K562 (cell line): ENCODE results near the gene CATSPER3. TPM values are rescaled to one million over a fixed set of nuclear protein-coding genes. Genes with fewer than 3 reads are reported as not detected.

ENCODE experiments used
- ATF1 ChIP-seq, 2 experiments: fragments of 450-650 bp in 1 of 2; IDR thresholded peaks; 2 replicates each; pipeline ENCODE4 v1.6.1; 2016; ENCODE audit warnings: missing compliant biosample characterization in 1 of 2, missing genetic modification characterization in 1 of 2
- CBFA2T2 ChIP-seq: fragments of 450-650 bp; conservative IDR thresholded peaks from 2 replicates; pipeline ENCODE4 v1.6.1; 2017; ENCODE audit warnings: mild to moderate bottlenecking
- ELF1 ChIP-seq: fragments of 200-800 bp; sonication (Bioruptor generic); IDR thresholded peaks from 2 replicates; pipeline ENCODE4 v1.6.1; 2016; ENCODE audit warnings: missing genetic modification characterization, missing compliant biosample characterization
- ELK3 ChIP-seq: fragments of 450-650 bp; formaldehyde crosslinking; IDR thresholded peaks from 2 replicates; pipeline ENCODE4 v1.4.0; 2020; ENCODE audit warnings: mild to moderate bottlenecking
- PHTF2 ChIP-seq: fragments of 250-450 bp; sonication (Bioruptor Pico); IDR thresholded peaks from 2 replicates; pipeline ENCODE4 v1.5.0; 2021; ENCODE audit warnings: mild to moderate bottlenecking
- RBFOX2 ChIP-seq: fragments of 200-400 bp; formaldehyde crosslinking; IDR thresholded peaks from 2 replicates; pipeline ENCODE4 v1.6.1; 2017; ENCODE audit warnings: low read depth, mild to moderate bottlenecking, low read length, moderate library complexity
- RNF2 ChIP-seq: sonication (generic); IDR thresholded peaks from 2 replicates; pipeline ENCODE4 v1.6.1; 2016
- TARDBP ChIP-seq: fragments of 450-650 bp; IDR thresholded peaks from 2 replicates; pipeline ENCODE4 v1.6.1; 2016
- ZFX ChIP-seq: sonication (generic); formaldehyde crosslinking; IDR thresholded peaks from 2 replicates; pipeline ENCODE4 v1.8.0; 2022; ENCODE audit warnings: mild to moderate bottlenecking, missing genetic modification reagents, moderate library complexity
- ZNF830 ChIP-seq: fragments of 250-450 bp; sonication (Bioruptor Pico); IDR thresholded peaks from 2 replicates; pipeline ENCODE4 v1.5.0; 2021; ENCODE audit warnings: mild to moderate bottlenecking
- polyA plus RNA-seq, 8 experiments: library from polyadenylated mRNA; depleted of rRNA in 4 of 8; stranded (reverse) in 5 of 8; unstranded in 3 of 8; fragments of >200 nt; fragmentation: Nextera tagmentation in 2 of 8; fragmentation: Illumina TruSeq in 1 of 8; extraction: Ambion mirVana in 2 of 8; extraction: Trizol in 1 of 8; gene quantifications; 2 replicates each; pipeline versions ENCODE4 v1.2.1 to v1.2.3, GENCODE V29; 2011 to 2014; ENCODE audit warnings: inconsistent platforms in 1 of 8, missing spikeins in 1 of 8
- total RNA-seq, 7 experiments: library from RNA; depleted of rRNA in 6 of 7; stranded (reverse); fragments of >200 nt in 6 of 7; fragmentation: Illumina TruSeq in 2 of 7; extraction: Trizol in 2 of 7; gene quantifications; 2 replicates each; pipeline versions ENCODE4 v1.2.1 to v1.2.3, GENCODE V29; 2011 to 2021; ENCODE audit warnings: low replicate concordance in 1 of 7
- TF ChIP-seq, protein P1 (sequence below): fragments of 250-450 bp; sonication (Bioruptor Pico); IDR thresholded peaks from 2 replicates; pipeline ENCODE4 v1.4.0; 2020; ENCODE audit warnings: mild to moderate bottlenecking, moderate library complexity, borderline replicate concordance
- TF ChIP-seq, protein P2 (sequence below), 3 experiments: fragments of 200-800 bp in 1 of 3; sonication (Bioruptor generic) in 1 of 3; sonication (generic) in 1 of 3; formaldehyde crosslinking in 1 of 3; IDR thresholded peaks; 2 replicates each; pipeline versions ENCODE4 v1.6.1 to v1.8.0; 2016 to 2022; ENCODE audit warnings: mild to moderate bottlenecking in 2 of 3, missing compliant biosample characterization in 2 of 3, missing genetic modification characterization in 2 of 3, missing genetic modification reagents in 1 of 3
- TF ChIP-seq, protein P3 (sequence below): fragments of 250-450 bp; sonication (Bioruptor Pico); IDR thresholded peaks from 2 replicates; pipeline ENCODE4 v1.4.0; 2020
- TF ChIP-seq, protein P4 (sequence below): sonication (generic); formaldehyde crosslinking; IDR thresholded peaks from 2 replicates; pipeline ENCODE4 v1.8.0; 2022; ENCODE audit warnings: mild to moderate bottlenecking, missing genetic modification reagents, borderline replicate concordance
- TF ChIP-seq, protein P5 (sequence below): fragments of 450-650 bp; IDR thresholded peaks from 2 replicates; pipeline ENCODE4 v1.6.1; 2017; ENCODE audit warnings: antibody characterized with exemption, mild to moderate bottlenecking

CATSPER3 gene
- total and polyA plus RNA-seq, 9 of the 15 experiments (the other 6 are each of a cell fraction or from before 2014, with no cell fraction given) = 0.14 to 1.5 (median 0.49) TPM

DNA sequence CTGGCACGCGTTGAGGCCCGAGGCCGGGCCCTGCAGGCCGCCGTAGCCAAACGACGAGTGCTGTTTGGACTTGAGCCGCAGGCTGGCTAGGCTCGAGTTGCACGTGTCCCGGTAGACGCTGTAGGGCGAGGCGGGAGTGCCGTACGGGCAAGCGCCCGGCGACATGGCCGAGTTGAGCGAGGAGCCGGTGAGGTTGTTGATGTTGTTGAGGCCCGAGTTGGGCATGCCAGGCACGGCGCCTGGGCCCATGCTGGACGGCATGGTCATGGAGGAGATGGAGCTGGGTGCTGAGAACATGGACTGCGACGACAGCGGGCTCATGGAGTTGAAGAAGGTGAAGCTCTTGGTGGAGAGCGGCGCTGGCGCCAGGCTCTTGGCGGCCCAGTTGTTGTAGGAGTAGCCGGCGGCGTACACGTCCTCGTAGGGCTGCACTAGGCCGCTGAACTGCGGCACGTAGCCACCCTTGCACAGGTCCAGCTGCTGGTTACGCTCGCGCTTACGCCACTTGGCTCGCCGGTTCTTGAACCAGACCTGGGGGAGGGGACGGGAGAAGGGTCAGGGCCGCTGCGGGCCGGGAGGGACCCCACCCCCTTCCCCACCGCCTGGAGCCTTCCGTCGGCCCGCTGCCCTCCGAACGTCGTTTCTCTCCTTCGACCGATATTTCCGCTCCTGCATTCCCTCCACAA is 61.2 kb downstream of the CATSPER3 start (continued):
- TF ChIP-seq, protein P1, sequence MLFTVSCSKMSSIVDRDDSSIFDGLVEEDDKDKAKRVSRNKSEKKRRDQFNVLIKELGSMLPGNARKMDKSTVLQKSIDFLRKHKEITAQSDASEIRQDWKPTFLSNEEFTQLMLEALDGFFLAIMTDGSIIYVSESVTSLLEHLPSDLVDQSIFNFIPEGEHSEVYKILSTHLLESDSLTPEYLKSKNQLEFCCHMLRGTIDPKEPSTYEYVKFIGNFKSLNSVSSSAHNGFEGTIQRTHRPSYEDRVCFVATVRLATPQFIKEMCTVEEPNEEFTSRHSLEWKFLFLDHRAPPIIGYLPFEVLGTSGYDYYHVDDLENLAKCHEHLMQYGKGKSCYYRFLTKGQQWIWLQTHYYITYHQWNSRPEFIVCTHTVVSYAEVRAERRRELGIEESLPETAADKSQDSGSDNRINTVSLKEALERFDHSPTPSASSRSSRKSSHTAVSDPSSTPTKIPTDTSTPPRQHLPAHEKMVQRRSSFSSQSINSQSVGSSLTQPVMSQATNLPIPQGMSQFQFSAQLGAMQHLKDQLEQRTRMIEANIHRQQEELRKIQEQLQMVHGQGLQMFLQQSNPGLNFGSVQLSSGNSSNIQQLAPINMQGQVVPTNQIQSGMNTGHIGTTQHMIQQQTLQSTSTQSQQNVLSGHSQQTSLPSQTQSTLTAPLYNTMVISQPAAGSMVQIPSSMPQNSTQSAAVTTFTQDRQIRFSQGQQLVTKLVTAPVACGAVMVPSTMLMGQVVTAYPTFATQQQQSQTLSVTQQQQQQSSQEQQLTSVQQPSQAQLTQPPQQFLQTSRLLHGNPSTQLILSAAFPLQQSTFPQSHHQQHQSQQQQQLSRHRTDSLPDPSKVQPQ (CRISPR knock-in tag) = no peak
- TF ChIP-seq ELK3 (no peak), PHTF2 (CRISPR knock-in tag) (no peak), RBFOX2 (peak; percentile 61), RNF2 (no peak), CBFA2T2 (no peak), ZFX (CRISPR knock-in tag) (peak; percentile 15; the same call in 1 of the 2 replicates), ATF1 (CRISPR knock-in tag; IDR thresholded peaks at IDR 0.05) (no peak), ATF1 (tag; IDR thresholded peaks at IDR 0.05) (no peak), TARDBP (no peak), ZNF830 (CRISPR knock-in tag) (no peak), ELF1 (no peak)
- TF ChIP-seq, protein P2, sequence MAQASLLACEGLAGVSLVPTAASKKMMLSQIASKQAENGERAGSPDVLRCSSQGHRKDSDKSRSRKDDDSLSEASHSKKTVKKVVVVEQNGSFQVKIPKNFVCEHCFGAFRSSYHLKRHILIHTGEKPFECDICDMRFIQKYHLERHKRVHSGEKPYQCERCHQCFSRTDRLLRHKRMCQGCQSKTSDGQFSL (CRISPR knock-in tag; IDR thresholded peaks at IDR 0.05) = no peak
- TF ChIP-seq, protein P2 (tag; IDR thresholded peaks at IDR 0.05) = no peak
- TF ChIP-seq, protein P3, sequence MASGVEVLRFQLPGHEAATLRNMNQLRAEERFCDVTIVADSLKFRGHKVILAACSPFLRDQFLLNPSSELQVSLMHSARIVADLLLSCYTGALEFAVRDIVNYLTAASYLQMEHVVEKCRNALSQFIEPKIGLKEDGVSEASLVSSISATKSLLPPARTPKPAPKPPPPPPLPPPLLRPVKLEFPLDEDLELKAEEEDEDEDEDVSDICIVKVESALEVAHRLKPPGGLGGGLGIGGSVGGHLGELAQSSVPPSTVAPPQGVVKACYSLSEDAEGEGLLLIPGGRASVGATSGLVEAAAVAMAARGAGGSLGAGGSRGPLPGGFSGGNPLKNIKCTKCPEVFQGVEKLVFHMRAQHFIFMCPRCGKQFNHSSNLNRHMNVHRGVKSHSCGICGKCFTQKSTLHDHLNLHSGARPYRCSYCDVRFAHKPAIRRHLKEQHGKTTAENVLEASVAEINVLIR (CRISPR knock-in tag) = no peak
- TF ChIP-seq, protein P4, sequence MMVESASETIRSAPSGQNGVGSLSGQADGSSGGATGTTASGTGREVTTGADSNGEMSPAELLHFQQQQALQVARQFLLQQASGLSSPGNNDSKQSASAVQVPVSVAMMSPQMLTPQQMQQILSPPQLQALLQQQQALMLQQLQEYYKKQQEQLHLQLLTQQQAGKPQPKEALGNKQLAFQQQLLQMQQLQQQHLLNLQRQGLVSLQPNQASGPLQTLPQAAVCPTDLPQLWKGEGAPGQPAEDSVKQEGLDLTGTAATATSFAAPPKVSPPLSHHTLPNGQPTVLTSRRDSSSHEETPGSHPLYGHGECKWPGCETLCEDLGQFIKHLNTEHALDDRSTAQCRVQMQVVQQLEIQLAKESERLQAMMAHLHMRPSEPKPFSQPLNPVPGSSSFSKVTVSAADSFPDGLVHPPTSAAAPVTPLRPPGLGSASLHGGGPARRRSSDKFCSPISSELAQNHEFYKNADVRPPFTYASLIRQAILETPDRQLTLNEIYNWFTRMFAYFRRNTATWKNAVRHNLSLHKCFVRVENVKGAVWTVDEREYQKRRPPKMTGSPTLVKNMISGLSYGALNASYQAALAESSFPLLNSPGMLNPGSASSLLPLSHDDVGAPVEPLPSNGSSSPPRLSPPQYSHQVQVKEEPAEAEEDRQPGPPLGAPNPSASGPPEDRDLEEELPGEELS = no peak
- TF ChIP-seq, protein P5, sequence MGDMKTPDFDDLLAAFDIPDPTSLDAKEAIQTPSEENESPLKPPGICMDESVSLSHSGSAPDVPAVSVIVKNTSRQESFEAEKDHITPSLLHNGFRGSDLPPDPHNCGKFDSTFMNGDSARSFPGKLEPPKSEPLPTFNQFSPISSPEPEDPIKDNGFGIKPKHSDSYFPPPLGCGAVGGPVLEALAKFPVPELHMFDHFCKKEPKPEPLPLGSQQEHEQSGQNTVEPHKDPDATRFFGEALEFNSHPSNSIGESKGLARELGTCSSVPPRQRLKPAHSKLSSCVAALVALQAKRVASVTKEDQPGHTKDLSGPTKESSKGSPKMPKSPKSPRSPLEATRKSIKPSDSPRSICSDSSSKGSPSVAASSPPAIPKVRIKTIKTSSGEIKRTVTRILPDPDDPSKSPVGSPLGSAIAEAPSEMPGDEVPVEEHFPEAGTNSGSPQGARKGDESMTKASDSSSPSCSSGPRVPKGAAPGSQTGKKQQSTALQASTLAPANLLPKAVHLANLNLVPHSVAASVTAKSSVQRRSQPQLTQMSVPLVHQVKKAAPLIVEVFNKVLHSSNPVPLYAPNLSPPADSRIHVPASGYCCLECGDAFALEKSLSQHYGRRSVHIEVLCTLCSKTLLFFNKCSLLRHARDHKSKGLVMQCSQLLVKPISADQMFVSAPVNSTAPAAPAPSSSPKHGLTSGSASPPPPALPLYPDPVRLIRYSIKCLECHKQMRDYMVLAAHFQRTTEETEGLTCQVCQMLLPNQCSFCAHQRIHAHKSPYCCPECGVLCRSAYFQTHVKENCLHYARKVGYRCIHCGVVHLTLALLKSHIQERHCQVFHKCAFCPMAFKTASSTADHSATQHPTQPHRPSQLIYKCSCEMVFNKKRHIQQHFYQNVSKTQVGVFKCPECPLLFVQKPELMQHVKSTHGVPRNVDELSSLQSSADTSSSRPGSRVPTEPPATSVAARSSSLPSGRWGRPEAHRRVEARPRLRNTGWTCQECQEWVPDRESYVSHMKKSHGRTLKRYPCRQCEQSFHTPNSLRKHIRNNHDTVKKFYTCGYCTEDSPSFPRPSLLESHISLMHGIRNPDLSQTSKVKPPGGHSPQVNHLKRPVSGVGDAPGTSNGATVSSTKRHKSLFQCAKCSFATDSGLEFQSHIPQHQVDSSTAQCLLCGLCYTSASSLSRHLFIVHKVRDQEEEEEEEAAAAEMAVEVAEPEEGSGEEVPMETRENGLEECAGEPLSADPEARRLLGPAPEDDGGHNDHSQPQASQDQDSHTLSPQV = no peak
